SW480 (cell line): ENCODE results near the gene SSRP1.
"Not testable (repeated sequence)": the region's sequence is repeated elsewhere in the genome, so short reads cannot be mapped to it uniquely, and the experiment has no call there.

Experiments
- DNase-seq: peaks from one replicate; pipeline ENCODE4 v3.0.0-alpha.2; 2016; ENCODE audit warnings: low spot score

The SSRP1 gene

GRCh38 chr11:57300785-57301184 lies 34.9 kb downstream of the SSRP1 start:
- DNase-seq = no peak

GRCh38 chr11:57299150-57299737 lies 36.4 kb downstream of the SSRP1 start:
- DNase-seq = no peak

GRCh38 chr11:57297221-57297620 lies 38.5 kb downstream of the SSRP1 start:
- DNase-seq = no peak

- DNase-seq = not testable (repeated sequence)
These were observed 39.5 kb downstream of the SSRP1 start for GRCh38 chr11:57296205-57296604.

GRCh38 chr11:57294225-57295131 lies 41.2 kb downstream of the SSRP1 start:
- no peak for DNase-seq

GRCh38 chr11:57290288-57290687 lies 45.4 kb downstream of the SSRP1 start:
- DNase-seq = no peak

GRCh38 chr11:57288771-57289579 lies 46.7 kb downstream of the SSRP1 start:
- DNase-seq = no peak

GRCh38 chr11:57287884-57288283 lies 47.8 kb downstream of the SSRP1 start:
- DNase-seq = no peak

GRCh38 chr11:57283231-57283990 lies 52.3 kb downstream of the SSRP1 start:
- DNase-seq = no peak

GRCh38 chr11:57281546-57281945 lies 54.1 kb downstream of the SSRP1 start:
- not testable (repeated sequence) for DNase-seq

GRCh38 chr11:57279116-57279515 lies 56.6 kb downstream of the SSRP1 start:
- no peak for DNase-seq

- no peak for DNase-seq
These were observed 57.0 kb downstream of the SSRP1 start for GRCh38 chr11:57278721-57279095.

GRCh38 chr11:57277845-57278720 lies 57.6 kb downstream of the SSRP1 start:
- DNase-seq = peak; percentile 70

- DNase-seq = no peak
These were observed 58.6 kb downstream of the SSRP1 start for GRCh38 chr11:57276971-57277675.

- DNase-seq = no peak
These were observed 59.3 kb downstream of the SSRP1 start for GRCh38 chr11:57276169-57276970.
